ENCODE data around the gene SLC25A33.

Gene SLC25A33

DNA sequence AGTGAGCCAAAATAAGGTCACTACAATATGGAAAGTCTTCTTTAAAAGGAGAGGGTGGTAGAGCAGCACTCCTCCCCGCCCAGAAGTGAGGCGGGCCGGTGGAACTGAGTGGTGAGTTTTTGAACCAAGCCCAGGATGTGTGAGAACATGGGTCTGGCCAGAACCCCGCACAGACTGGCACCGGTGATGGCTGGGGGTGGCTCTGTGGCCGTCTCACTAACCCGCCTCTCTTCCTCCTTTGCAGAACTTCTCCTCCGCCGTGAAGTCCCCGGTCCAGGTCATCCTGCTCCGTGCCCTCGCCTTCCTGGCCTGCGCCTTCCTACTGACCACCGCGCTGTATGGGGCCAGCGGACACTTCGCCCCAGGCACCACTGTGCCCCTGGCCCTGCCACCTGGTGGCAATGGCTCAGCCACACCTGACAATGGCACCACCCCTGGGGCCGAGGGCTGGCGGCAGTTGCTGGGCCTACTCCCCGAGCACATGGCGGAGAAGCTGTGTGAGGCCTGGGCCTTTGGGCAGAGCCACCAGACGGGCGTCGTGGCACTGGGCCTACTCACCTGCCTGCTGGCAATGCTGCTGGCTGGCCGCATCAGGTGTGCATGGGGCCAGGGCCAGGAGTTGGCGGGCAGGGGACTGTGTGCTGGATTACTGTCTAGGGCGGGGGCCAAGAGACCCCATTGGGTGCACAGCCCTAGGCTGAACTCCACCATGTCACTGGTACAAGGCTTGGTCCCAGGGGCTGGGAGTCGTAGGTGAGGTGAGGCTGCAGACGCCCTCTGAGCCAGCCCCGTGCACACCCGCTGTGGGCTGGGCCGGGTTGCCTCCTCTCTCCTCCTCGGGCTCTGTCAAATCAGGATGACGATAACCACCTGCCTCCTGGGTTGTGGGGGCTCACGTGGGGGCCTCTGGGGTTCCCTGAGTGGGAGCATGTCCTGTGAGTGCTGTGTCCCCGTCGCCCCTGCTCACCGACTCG, 61.9 kb downstream of the SLC25A33 start:
- peaks cover 27 to 29% of the 10 kb centered on the region in 2 donors for H3K36me3 ChIP-seq (ENCODE audit: control insufficient read depth in 2 of 2, insufficient read depth in 2 of 2, low read length in 2 of 2)
- H3K4me3 ChIP-seq (ENCODE audit: low read length in 2 of 2) = no peak overlapping the region
- no peak overlapping the region for H3K27ac ChIP-seq (ENCODE audit: low read depth in 2 of 2, low read length in 2 of 2)
- H3K4me1 ChIP-seq (ENCODE audit: control insufficient read depth in 2 of 2, insufficient read depth in 2 of 2, low read length in 2 of 2) = no peaks in the 10 kb centered on the region
- H3K9ac ChIP-seq (ENCODE audit: low read depth in 1 of 2, low read length in 2 of 2) = no peak overlapping the region
- no peaks in the 10 kb centered on the region for H3K27me3 ChIP-seq (ENCODE audit: control insufficient read depth in 2 of 2, insufficient read depth in 2 of 2, low read length in 2 of 2)
- H3K9me3 ChIP-seq (ENCODE audit: control insufficient read depth in 2 of 2, low read length in 2 of 2) = no peaks in the 10 kb centered on the region

DNA sequence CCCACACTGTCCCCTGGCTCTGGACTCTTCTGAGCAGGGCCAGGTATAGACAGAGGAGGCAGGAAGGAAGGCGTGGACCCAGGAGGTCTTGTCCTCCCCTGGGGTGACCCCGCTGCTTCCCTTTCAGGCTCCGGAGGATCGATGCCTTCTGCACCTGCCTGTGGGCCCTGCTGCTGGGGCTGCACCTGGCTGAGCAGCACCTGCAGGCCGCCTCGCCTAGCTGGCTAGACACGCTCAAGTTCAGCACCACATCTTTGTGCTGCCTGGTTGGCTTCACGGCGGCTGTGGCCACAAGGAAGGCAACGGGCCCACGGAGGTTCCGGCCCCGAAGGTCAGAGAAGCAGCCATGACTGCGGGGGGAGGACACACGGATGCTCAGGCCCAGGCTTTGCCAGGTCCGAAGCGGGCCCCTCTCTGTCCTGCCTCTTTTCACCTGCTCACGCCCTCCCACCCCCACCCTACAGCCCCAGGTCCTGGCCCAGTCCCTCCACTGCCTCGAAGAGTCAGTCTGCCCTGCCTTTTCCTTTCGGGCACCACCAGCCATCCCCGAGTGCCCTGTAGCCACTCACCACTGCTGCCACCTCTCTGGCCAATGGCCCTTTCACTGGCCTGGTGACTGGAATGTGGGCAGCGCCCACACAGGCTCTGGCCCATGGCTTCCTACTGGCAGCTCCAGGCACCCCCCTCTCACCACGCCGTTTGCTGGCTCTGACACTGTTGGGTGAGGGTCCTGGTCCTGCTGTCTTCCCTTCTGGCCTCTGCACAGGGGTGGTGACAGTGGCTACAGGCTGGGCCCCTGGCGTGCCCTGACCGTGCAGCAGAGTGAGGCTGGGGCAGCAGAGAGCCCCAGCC, 62.9 kb downstream of the SLC25A33 start:
- H3K9me3 ChIP-seq (ENCODE audit: control insufficient read depth in 2 of 2, low read length in 2 of 2) = no peaks in the 10 kb centered on the region
- H3K4me3 ChIP-seq (ENCODE audit: low read length in 2 of 2) = no peak overlapping the region
- H3K27ac ChIP-seq (ENCODE audit: low read depth in 2 of 2, low read length in 2 of 2) = no peak overlapping the region
- H3K4me1 ChIP-seq (ENCODE audit: control insufficient read depth in 2 of 2, insufficient read depth in 2 of 2, low read length in 2 of 2) = no peaks in the 10 kb centered on the region
- no peak overlapping the region for H3K9ac ChIP-seq (ENCODE audit: low read depth in 1 of 2, low read length in 2 of 2)
- peaks cover 27% of the 10 kb centered on the region in 2 donors for H3K36me3 ChIP-seq (ENCODE audit: control insufficient read depth in 2 of 2, insufficient read depth in 2 of 2, low read length in 2 of 2)
- H3K27me3 ChIP-seq (ENCODE audit: control insufficient read depth in 2 of 2, insufficient read depth in 2 of 2, low read length in 2 of 2) = no peaks in the 10 kb centered on the region

DNA sequence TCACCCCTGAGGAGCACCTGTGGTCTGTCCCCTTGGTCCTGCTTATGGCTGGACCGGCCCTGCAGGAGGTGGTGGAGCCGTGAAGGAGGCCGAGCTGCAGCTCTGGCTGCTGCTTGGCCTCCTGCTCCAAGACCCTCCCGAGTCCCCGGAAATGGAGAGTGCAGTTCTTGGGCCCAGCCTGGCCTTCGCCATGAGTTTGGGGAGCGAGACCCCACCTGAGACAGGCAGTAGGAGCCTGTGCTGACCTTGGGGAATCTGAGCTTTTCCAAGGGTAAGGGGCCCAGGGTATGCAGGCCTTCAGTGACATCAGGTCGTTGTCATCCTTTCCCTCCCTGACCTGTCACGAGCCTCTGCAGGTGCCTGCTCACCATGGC, 63.5 kb downstream of the SLC25A33 start:
- Histone ChIP-seq H3K36me3 (ENCODE audit: control insufficient read depth in 2 of 2, insufficient read depth in 2 of 2, low read length in 2 of 2) (peaks cover 25% of the 10 kb centered on the region in 2 donors), H3K4me3 (ENCODE audit: low read length in 2 of 2) (no peak overlapping the region), H3K4me1 (ENCODE audit: control insufficient read depth in 2 of 2, insufficient read depth in 2 of 2, low read length in 2 of 2) (no peaks in the 10 kb centered on the region), H3K27me3 (ENCODE audit: control insufficient read depth in 2 of 2, insufficient read depth in 2 of 2, low read length in 2 of 2) (no peaks in the 10 kb centered on the region), H3K9ac (ENCODE audit: low read depth in 1 of 2, low read length in 2 of 2) (no peak overlapping the region), H3K9me3 (ENCODE audit: control insufficient read depth in 2 of 2, low read length in 2 of 2) (no peaks in the 10 kb centered on the region), H3K27ac (ENCODE audit: low read depth in 2 of 2, low read length in 2 of 2) (no peak overlapping the region)

DNA sequence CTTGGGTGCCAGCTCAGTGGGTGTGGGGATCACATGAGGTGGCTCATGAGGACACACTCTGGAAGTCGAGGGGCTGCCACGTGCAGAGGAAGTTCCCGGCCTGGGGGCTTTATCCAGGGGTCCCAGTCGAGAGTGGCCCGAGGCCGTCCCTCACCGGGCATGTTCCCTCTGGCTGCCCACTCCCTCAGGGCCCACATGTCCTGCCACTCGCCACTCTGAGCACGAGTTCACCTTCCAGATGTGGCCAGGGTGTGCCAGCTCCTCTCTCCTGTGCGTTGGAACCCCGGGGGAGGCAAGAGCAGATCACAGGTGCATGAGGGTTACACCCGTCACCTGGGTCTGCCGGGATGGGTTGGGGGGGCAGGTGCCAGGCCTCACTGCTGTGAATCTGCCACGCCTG, 64.0 kb downstream of the SLC25A33 start:
- Histone ChIP-seq H3K27me3 (ENCODE audit: control insufficient read depth in 2 of 2, insufficient read depth in 2 of 2, low read length in 2 of 2) (no peaks in the 10 kb centered on the region), H3K9ac (ENCODE audit: low read depth in 1 of 2, low read length in 2 of 2) (no peak overlapping the region), H3K9me3 (ENCODE audit: control insufficient read depth in 2 of 2, low read length in 2 of 2) (no peaks in the 10 kb centered on the region), H3K36me3 (ENCODE audit: control insufficient read depth in 2 of 2, insufficient read depth in 2 of 2, low read length in 2 of 2) (peaks cover 24 to 25% of the 10 kb centered on the region in 2 donors), H3K27ac (ENCODE audit: low read depth in 2 of 2, low read length in 2 of 2) (no peak overlapping the region), H3K4me1 (ENCODE audit: control insufficient read depth in 2 of 2, insufficient read depth in 2 of 2, low read length in 2 of 2) (no peaks in the 10 kb centered on the region), H3K4me3 (ENCODE audit: low read length in 2 of 2) (no peak overlapping the region)

DNA sequence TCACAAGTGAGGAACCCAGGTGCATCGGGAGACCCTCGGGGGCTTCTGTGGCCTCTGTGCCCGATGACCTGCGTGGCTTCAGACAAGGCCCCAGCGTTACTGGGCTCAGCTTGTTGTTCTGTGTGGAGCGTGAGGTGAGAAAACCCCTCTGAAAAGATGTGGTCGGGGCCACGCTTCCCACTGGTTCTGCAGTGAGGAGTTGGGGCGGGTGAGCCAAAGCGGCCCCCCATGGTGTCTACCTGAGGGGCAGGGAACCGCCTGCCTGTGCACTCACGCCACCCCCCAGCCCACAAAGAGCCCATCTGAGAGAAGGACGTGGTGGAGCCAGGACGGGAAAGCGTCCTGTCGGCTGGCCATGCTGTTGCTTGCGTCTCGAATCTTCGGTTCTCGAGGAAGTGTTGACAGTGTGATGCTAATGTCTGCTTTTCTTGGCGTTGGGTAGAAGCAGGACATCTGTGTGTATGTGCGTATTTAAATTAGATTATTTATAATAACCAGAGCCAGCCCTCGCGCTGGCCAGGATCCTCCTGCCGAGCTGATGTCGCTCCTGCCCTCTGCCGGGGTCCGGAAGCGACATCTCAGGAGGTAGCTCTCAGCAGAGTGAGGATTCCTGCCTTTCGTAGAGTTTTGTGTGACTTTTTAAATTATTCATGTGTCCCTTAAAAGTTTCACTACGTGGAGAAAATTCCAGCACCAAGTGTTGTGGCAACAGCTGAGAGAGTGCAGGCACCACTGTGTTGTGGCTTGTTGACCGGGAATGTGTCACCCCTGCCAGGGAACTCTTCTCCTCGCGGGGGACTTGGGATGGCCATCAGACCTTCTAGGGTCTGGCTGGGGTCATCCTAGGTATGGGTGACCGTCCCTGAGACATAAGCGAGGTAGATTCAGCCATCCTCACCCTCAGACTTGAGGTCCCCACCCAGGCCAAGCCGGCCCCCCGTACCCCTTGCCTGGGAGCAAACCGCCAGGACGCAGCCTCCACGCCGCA, 64.8 kb downstream of the SLC25A33 start:
- H3K9ac ChIP-seq (ENCODE audit: low read depth in 1 of 2, low read length in 2 of 2) = no peak overlapping the region
- no peaks in the 10 kb centered on the region for H3K27me3 ChIP-seq (ENCODE audit: control insufficient read depth in 2 of 2, insufficient read depth in 2 of 2, low read length in 2 of 2)
- H3K27ac ChIP-seq (ENCODE audit: low read depth in 2 of 2, low read length in 2 of 2) = no peak overlapping the region
- H3K9me3 ChIP-seq (ENCODE audit: control insufficient read depth in 2 of 2, low read length in 2 of 2) = no peaks in the 10 kb centered on the region
- no peaks in the 10 kb centered on the region for H3K4me1 ChIP-seq (ENCODE audit: control insufficient read depth in 2 of 2, insufficient read depth in 2 of 2, low read length in 2 of 2)
- H3K36me3 ChIP-seq (ENCODE audit: control insufficient read depth in 2 of 2, insufficient read depth in 2 of 2, low read length in 2 of 2) = peaks cover 25 to 26% of the 10 kb centered on the region in 2 donors
- H3K4me3 ChIP-seq (ENCODE audit: low read length in 2 of 2) = no peak overlapping the region

DNA sequence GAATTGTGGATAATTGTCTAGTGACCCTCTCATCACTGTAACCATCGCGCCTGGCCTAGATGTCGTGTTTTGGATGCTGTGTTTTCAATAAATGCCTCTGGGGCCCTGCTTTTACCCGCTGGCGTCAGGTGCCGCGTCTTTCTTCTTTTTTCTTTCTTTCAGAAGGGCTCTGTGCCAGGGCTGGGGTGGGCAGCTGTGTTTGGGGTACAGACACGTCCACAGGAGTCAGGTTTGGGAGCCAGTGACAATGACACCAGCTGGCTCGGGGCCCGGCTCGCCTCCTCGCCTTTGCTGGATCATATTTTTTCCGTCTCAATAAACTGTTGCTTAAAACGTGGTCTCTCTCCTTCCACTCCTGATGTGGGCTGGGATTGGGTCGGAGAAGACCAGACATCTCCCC, 65.6 kb downstream of the SLC25A33 start:
- no peak overlapping the region for H3K4me3 ChIP-seq (ENCODE audit: low read length in 2 of 2)
- no peaks in the 10 kb centered on the region for H3K4me1 ChIP-seq (ENCODE audit: control insufficient read depth in 2 of 2, insufficient read depth in 2 of 2, low read length in 2 of 2)
- H3K27ac ChIP-seq (ENCODE audit: low read depth in 2 of 2, low read length in 2 of 2) = no peak overlapping the region
- no peak overlapping the region for H3K9ac ChIP-seq (ENCODE audit: low read depth in 1 of 2, low read length in 2 of 2)
- peaks cover 27 to 29% of the 10 kb centered on the region in 2 donors for H3K36me3 ChIP-seq (ENCODE audit: control insufficient read depth in 2 of 2, insufficient read depth in 2 of 2, low read length in 2 of 2)
- H3K9me3 ChIP-seq (ENCODE audit: control insufficient read depth in 2 of 2, low read length in 2 of 2) = no peaks in the 10 kb centered on the region
- H3K27me3 ChIP-seq (ENCODE audit: control insufficient read depth in 2 of 2, insufficient read depth in 2 of 2, low read length in 2 of 2) = no peaks in the 10 kb centered on the region

DNA sequence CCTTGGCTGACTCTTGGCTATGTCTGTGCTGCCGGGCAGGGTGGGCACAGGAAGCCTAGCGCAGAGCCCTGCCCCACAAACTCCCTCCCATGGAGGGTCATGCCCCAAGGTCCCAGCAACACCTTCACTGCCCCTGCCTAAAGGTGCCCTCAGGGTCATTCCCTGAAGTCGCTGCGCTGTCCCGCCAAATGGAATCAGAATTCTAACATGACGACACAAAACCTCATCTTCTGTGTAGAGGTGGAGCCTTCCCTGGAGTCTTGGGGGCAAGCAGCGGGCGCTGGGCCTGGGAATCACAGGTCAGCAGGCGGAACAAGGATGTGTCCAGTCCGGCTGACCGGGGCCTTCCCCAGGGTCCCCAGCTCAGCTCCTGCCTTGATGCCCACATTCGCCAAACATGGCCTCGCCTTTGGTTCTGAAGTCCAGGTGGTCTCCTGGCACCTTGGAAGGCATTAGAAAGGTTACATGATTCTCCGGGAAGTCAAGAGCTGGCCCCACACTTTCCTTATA, 66.7 kb downstream of the SLC25A33 start:
- no peaks in the 10 kb centered on the region for H3K27me3 ChIP-seq (ENCODE audit: control insufficient read depth in 2 of 2, insufficient read depth in 2 of 2, low read length in 2 of 2)
- no peak overlapping the region for H3K4me3 ChIP-seq (ENCODE audit: low read length in 2 of 2)
- H3K4me1 ChIP-seq (ENCODE audit: control insufficient read depth in 2 of 2, insufficient read depth in 2 of 2, low read length in 2 of 2) = no peaks in the 10 kb centered on the region
- H3K27ac ChIP-seq (ENCODE audit: low read depth in 2 of 2, low read length in 2 of 2) = no peak overlapping the region
- no peak overlapping the region for H3K9ac ChIP-seq (ENCODE audit: low read depth in 1 of 2, low read length in 2 of 2)
- no peaks in the 10 kb centered on the region for H3K9me3 ChIP-seq (ENCODE audit: control insufficient read depth in 2 of 2, low read length in 2 of 2)
- H3K36me3 ChIP-seq (ENCODE audit: control insufficient read depth in 2 of 2, insufficient read depth in 2 of 2, low read length in 2 of 2) = peaks cover 20 to 28% of the 10 kb centered on the region in 2 donors

DNA sequence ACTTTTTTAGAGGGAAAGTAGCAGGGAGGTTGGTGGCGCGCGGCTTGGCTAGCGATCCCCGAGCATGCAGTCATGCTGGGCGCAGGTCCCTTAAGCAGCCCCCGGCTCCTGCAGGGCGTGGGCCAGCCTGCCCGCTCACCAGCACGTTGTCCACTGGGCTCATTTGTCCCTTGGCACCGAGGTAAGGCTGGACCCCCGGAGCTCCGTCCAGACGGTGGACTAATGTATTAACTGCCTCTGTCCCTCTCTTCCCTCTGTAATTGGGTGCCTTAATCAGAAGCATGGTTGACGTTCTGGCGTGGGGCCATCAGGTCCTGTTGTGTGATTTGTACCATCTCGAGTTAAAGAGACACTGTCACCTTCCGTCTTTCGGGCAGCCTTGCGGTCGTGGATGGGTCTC, 67.2 kb downstream of the SLC25A33 start:
- Histone ChIP-seq H3K27ac (ENCODE audit: low read depth in 2 of 2, low read length in 2 of 2) (no peak overlapping the region), H3K36me3 (ENCODE audit: control insufficient read depth in 2 of 2, insufficient read depth in 2 of 2, low read length in 2 of 2) (peaks cover 16 to 26% of the 10 kb centered on the region in 2 donors), H3K9ac (ENCODE audit: low read depth in 1 of 2, low read length in 2 of 2) (no peak overlapping the region), H3K27me3 (ENCODE audit: control insufficient read depth in 2 of 2, insufficient read depth in 2 of 2, low read length in 2 of 2) (no peaks in the 10 kb centered on the region), H3K9me3 (ENCODE audit: control insufficient read depth in 2 of 2, low read length in 2 of 2) (no peaks in the 10 kb centered on the region), H3K4me1 (ENCODE audit: control insufficient read depth in 2 of 2, insufficient read depth in 2 of 2, low read length in 2 of 2) (no peaks in the 10 kb centered on the region), H3K4me3 (ENCODE audit: low read length in 2 of 2) (no peak overlapping the region)

DNA sequence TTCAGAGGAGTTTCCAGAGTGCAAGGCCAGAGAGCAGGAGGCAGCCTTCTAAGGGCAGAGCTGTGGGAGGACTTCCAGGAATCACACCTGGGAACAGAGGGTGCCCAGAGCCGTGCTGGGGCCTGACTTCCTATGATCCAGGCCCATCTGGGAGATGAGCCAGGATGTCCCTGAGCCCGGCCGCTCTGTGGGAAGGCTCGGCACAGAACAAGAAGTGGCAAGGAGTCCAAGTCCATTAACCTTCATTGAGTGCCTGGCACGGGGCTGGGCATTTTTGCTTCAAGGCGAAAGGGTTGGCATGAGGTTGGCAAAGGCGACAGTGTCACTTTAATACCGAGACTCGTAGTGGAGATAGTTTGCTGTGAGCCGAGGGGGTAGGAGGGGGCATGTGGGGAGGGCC, 67.7 kb downstream of the SLC25A33 start:
- Histone ChIP-seq H3K9ac (ENCODE audit: low read depth in 1 of 2, low read length in 2 of 2) (no peak overlapping the region), H3K27me3 (ENCODE audit: control insufficient read depth in 2 of 2, insufficient read depth in 2 of 2, low read length in 2 of 2) (no peaks in the 10 kb centered on the region), H3K9me3 (ENCODE audit: control insufficient read depth in 2 of 2, low read length in 2 of 2) (no peaks in the 10 kb centered on the region), H3K4me1 (ENCODE audit: control insufficient read depth in 2 of 2, insufficient read depth in 2 of 2, low read length in 2 of 2) (no peaks in the 10 kb centered on the region), H3K36me3 (ENCODE audit: control insufficient read depth in 2 of 2, insufficient read depth in 2 of 2, low read length in 2 of 2) (peaks cover 12 to 25% of the 10 kb centered on the region in 2 donors), H3K4me3 (ENCODE audit: low read length in 2 of 2) (no peak overlapping the region), H3K27ac (ENCODE audit: low read depth in 2 of 2, low read length in 2 of 2) (no peak overlapping the region)

All from mucosa of rectum (tissue), 2 donors.